Measurements from ENCODE around the gene ALK.

Gene ALK

DNA sequence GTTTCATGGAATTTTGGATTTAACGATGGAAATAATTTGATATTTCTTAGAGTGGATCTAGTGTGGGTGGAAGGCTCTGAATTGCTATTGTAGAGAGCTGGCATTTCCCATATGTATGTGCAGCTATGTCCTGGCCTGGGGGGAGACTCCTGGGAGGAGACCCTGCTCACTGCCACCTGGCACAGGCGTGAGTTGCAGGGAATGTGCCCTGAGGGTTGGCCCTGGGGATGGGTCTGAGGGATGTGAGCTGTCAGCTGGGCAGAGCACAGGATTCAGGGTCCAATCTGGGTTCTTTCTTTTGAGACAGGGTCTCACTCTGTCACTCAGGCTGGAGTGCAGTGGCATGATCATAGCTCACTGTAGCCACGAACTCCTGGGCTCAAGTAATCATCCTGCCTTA is 686.0 kb downstream of the ALK start:
- DNase-seq: no peak

DNA sequence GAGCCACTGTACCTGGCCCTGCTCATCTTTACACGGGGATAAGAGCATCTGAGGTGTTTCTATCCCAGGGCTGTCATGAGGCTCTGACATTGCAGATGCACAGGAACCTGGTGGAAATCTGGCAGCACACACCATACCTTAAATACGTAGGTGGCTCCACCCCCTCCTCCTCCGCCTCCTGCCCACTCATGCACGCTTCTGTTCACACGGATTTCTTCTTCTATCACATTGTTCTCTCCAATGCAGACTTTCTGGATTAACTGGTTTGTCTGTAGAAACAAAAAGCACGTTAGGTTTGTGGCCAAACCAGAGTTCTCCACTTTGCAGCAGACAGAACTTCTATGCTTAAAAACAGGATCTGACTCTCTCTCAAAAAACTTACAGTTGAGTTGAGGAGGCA is 688.0 kb downstream of the ALK start:
- DNase-seq: no peak

DNA sequence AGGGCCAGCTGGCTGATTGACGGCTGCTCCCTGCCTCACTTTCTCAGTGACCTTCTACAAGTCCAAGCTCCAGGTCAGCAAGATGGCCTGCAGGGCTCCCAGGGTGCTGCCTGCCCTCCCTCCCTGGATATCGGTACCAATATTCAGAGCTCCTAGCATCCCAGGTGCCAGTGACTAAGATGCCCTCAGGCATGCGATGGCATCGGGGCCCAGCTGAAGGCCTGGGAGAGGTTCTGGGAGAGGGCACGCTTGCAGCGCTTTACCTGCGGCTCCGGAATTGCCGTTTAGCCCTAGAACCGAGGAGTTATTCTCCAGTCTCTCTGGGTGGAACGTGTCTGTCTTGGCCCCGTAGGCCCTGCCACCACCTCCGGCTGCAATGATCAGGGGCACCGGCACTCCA is 689.3 kb downstream of the ALK start:
- DNase-seq: no peak

DNA sequence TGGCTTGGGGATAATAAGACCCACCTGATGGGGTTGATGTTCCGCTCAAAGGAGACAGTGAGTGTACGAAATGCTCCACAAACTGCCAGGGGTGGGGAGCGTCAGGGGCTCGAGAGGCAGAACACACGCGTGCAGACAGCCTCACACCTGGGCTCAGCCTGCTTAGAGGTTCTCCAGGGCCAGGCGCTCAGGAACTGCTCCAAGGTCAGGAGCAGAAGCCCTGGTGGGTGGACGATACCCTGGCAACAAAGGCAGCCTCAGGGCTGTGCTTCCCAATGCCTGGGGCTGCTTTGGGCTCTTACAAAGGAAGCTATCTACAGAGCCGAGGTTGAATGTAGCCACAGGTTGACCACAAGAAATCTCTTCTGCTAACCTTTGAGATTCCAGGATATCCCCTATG is 691.7 kb downstream of the ALK start:
- no peak for DNase-seq

DNA sequence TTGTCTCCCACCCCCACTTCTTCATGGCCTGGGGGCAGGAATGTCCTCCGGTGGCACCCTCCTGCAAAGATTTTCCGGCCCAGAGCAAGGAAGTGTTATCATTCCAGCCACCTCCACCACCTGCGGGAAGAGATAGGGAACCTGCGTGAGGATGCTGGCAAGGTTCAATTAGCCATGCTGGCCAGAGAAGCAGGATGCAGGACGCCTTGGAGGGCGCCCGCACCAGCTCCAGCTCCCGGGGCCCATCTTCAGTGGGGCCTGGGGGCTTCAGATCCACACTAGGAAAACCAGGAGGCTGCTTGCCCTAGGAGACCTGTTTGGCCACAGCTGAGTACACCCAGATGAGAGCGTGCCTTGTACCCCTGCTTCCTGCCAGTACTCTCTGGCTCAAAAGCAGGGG is 692.4 kb downstream of the ALK start:
- no peak for DNase-seq

DNA sequence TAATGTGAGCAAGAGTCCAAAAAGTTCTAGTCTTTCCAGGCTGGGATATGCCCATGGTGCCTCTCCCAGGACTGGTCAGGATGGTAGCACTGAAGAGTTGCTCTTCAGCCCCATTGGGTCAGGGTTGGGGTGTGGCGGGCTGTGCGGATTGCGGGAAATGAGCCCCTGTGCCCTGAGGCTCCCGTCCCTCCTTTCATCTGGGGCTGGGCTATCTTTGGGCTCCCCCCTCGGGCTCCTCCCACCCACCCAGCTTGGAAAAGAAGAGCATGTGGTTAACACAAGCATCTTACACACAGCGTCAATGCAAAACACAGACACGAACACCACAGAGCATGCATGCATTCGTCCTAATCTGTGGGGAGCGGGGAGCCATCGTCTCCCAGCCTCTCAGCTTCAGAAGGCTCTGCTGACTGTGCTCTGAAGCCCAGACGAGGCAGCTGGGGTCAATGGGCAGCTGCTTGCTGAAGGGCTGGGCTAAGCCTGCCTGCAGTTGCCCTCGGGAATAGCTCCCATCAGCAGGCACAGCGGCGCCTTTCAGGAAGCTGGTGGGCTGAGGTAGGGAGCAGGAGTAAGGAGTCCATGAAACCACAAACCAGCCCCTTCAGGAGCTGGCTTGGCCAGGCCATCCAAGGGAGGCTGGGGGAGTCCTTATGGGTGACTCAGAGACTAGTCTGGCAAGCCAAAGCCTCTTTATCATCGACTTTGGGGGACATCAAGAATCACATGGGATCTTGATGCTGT is 693.3 kb downstream of the ALK start:
- peak; percentile 93 for DNase-seq

DNA sequence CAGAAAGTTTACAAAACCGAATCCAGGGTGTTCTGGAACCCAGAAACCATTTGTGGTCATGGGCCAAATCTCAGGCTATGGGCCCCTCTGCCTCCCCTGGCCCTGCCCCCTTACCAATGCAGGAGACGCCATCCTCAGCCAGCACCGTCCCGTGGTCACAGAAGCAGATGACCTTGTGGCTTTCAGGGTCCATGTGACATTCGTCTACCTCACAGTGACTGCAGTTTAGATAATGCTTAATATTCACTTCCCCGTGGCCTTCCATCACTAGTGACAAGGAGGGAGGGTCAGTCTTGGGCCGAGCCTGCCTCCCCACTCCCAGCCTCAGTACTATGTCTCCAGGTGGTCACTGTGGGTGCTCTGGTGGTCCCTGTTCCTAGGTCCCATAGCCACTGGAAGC is 694.6 kb downstream of the ALK start:
- no peak for DNase-seq

DNA sequence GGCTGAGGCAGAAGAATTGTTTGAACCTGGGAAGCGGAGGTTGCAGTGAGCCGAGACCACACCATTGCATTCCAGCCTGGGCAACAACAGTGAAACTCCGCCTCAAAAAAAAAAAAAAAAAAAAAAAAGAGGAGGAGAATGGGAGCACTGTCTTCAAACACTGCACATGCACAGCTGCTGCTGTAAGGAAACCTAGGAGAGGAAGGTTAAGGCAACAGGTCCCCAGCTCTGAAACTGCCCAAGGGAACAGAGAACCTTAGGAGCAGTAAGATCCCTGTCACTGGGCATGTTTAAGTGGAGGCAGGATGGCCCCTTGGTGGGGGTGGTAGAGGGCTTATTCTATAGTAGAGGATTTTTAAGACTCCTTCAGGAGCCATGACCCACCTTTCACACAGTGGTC is 695.0 kb downstream of the ALK start:
- DNase-seq: no peak

DNA sequence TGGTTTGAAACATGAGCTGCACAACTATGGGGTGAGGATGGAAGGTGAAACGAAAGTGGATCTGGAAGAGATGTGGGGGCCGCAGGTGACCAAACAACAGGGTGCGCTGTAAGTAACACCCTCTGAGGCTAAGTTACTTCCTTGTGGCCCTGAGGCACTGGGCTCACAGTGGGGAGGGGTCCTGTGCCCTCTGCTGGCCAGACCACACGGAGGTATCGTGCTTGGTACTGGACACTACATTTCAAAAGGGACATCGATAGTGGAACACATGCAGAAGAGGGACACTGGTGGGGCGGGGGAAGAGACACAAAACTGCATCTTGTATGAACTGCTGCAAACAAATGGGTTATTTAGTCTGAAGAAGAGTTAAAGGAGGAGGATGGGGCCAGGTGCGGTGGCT is 695.6 kb downstream of the ALK start:
- DNase-seq: no peak

DNA sequence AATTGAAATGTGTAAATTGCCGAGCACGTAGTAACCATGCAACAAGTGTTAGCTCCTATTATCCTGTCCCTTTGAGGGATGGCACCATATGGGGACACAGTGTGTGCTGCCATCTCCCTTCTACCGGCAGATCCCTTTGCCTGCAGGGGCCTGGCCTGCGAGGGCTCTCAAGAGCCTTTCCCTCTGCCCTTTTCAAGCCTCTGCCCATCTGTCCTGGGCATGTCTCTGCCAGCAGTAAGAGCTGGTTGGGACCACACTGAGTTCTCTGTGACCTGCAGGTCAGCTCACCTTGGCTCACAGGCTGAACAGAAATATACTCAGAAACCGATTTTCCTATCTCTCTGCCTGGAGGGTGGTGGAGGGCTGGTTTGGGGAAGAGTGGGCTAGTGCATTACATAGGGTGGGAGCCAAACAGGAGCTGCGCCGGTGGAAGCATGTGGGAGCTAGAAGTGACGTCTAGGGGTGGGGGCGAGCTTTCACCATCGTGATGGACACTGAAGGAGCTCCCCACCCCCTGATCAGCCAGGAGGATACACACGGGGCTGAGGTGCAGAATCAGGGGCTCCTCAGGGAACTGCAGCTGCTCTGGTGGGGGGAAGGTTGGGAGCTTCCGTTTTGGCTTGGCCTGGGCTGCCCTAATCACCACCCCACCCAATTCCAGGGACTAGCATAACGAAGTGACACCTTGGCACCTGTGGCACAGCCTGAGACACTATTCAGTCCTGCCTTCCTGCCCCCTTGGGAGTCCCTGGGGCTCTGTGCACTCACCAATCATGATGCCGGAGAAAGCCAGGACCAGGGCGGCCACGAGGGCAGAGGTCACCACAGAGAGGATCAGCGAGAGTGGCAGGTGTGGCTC is 696.5 kb downstream of the ALK start:
- no peak for DNase-seq

DNA sequence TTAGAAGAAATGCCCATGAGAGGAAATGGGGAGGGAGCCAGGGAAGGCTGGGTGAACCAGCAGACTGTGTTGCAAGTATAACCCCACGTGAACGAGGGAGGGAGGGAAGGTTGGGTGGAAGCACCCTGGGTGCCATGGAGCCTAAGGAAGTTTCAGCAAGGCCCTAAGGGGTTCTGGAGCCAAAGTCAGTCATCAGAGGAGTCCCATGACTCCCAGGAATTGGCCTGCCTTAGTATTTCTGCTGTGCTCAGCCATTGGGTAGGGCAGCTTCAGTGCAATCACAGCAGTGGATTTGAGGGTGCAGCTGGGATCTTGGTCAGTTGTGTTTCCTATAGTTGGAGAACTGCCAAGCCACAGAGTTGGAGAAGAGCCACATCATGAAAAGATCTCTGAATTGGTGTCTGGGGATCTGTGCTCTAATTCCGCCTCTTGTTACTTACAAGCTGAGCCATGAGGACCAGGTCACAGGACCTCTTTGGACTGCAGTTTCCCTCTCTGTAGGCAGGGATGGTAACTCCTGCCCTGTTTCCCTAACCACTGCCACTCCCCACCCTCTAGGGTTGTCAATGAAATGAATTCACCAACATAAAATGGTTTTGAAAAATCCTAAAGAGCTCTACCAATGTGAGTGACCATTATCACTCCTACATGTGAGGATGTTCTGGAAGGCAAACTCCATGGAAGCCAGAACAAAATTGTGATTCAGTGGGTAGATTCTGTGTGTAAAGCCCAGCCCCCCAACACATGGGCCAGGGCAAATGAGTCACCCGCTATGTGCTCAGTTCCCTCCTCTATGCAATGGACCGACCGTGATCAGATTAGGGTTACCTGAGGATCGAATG is 697.3 kb downstream of the ALK start:
- DNase-seq: peak; percentile 81

DNA sequence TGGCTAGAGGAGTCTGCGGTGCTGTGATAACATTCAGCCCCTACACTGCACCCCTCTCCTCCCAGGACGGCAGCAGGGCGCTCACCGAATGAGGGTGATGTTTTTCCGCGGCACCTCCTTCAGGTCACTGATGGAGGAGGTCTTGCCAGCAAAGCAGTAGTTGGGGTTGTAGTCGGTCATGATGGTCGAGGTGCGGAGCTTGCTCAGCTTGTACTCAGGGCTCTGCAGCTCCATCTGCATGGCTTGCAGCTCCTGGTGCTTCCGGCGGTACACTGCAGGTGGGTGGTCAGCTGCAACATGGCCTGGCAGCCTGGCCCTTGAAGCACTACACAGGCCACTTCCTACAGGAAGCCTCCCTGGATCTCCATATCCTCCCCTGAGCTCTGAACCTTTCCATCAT is 698.1 kb downstream of the ALK start:
- no peak for DNase-seq

DNA sequence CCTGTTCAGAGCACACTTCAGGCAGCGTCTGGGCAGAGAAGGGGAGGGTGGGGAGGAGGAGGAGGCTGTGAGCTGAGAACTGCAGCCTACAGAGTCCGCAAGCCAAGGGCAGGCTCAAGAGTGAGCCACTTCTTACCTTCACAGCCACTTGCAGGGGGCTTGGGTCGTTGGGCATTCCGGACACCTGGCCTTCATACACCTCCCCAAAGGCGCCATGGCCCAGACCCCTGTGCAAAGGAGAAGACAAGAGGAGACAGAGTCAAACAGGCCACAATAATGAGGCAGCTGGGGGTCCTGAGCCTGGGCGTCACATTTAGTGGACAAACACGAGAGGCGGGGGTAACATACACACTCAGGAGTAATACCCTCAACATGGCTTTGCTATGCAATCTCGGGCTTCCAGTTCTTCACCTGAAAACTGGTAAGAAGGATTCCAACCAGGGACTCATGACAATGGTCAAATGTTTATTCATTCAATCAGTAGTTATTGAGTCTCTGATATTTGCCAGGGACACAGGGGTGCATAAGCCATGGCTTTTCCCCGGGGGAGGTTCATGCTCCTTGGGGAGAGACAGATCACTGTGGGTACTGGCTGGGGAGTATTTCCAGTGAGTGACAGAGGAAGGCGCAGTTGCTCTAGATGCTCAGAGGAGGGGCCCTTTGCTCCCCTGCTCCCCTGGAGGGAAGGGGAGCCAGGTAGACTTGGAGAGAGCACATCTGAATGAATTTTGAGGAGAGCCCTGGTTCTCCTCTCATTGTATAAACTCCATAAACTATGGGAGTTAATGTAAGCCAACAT is 698.8 kb downstream of the ALK start:
- no peak for DNase-seq

DNA sequence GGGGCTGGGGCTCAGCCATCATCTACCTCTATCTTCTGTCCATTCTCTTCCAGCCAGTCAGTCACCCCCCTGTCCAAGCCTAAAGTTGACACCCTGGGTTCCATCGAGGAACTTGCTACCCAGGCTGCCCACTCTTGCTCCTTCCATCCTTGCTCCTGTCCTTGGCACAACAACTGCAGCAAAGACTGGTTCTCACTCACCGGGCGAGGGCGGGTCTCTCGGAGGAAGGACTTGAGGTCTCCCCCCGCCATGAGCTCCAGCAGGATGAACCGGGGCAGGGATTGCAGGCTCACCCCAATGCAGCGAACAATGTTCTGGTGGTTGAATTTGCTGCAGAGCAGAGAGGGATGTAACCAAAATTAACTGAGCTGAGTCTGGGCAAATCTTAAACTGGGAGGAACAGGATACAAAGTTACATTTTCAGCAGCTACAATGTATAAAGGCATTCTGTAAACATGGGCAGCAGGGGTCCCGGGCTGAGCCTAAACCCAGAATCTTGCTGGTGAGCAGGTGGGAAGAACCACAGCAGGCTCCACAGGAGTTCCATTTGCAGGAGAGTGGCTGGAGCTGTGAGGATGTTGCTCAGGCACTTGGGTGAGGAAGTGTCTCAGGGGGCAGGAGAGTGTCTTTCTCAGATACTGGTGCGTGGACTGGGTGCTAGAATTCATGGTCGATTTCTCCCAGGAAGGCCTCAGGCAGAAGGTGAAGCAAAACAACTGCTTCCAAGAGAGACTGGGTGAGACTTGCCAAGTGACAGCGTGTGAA is 700.7 kb downstream of the ALK start:
- DNase-seq: no peak

DNA sequence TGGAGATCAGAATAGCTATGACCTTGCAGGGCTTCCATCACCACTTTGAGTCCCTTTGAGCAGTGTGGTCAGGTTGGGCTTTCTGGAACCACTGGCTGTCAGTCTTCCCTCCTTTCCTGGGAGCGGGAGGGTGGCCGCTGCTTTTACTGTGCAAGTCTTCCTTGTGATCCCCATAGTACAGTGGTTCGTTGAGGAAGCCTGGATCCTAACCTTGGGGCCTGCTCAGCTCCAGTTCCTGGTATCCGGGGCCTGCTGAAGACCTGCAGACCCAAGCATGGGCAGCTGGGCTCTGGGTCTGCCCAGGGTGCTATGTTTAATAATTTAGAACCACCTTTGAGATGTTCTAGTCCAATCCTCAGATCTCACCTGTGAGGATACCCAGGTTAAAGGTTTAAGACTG is 702.0 kb downstream of the ALK start:
- no peak for DNase-seq

DNA sequence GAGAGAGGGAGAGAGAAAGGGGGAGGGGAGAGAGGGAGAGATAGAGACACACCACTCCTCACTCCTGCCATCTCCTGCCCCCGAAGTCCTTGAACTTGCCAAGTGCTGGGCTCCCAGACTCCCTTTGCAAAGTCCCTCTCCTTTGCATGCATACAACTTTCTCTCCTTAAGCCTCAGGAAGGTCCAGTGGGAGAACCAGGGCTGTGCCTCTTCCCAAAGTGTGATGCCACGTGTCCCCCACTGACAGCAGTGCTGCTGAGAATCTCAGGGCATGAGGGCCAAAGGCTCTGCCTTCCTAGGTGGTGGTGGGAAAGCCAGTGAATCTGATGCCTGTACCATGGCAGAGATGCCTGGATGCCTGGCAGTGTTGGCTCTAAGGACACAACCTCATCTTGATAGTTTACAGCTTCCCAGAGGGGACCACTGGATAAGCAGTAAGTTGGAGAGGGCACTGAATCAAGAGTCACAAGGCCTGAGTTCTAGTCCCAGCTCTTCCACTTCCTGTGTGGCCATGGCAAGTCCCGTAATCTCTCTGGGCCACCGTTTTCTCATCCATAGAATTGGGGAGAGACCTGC is 702.7 kb downstream of the ALK start:
- DNase-seq: no peak

DNA sequence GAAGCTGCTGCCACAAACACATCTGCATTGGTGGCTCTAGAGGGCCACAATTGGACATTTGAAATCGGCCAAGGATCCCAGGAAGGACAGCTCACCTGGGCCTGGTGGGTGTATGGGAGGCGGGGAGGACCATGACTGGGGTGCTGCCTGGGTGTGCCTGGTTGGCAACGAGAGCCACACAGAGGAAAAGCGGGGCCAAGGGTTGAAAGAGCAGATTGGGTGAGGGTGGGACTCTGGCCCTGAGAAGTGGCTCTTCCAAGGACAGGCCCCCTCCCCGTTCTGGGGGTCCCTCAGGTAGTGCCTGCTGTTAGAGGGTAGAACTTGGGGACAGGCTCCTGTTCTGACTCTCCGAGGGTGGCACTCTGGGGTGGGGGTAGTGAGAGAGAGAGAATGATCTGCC is 703.3 kb downstream of the ALK start:
- no peak for DNase-seq

DNA sequence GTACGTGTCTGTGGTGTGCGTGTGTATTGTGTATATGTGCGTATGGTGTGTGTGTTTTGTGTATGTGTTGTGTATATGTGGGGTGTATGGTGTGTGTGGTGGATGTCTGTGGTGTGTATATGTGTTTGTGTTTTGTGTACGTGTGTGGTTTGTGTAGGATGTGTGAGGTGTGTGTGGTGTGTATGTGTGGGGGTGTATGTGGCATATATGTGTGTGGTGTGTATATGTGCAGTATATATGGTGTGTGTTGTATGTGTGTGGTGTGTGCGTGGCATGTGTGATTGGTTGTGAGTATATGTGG is 704.8 kb downstream of the ALK start:
- DNase-seq: no peak

DNA sequence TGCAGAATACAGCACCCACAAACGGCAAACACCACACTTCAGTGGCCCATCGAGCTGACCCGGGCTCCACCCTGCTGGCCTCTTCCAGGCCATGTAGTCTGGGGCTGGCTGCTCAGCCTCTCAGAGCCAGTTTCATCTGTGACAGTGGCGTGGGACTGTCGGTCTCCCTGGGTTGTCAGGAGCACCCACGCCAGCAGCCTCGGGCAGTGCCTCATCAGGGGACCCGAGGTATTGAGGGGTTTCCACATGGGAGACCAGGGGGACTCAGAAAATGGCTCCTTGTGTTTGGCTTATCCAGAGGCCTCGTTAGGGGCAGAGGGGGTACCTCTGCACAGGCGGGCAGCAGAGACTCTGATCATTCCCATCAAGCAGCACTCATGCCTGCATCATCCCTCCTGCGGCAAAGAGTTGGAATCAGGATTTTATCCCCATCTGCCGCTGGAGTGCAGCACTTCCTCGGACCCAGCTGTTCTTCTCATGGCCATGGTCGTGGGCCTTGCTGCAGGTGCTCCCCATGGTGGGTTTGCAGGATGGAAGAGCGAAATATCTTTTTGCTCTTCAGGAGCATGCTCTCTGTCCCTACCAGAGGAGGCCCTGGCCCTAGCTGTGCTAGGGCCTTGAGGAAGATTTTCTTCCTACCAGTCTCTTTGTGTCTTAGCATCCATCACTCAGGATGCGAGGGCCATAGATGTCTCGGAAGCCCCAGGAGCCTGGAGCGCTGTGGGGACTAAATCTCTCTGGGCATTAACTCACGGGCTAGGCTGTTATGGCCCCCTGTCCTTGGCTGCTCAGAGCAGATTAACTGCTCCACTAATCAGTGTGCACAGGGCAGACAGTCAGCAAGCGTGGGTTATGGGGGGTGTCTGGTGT is 705.4 kb downstream of the ALK start:
- DNase-seq: no peak

DNA sequence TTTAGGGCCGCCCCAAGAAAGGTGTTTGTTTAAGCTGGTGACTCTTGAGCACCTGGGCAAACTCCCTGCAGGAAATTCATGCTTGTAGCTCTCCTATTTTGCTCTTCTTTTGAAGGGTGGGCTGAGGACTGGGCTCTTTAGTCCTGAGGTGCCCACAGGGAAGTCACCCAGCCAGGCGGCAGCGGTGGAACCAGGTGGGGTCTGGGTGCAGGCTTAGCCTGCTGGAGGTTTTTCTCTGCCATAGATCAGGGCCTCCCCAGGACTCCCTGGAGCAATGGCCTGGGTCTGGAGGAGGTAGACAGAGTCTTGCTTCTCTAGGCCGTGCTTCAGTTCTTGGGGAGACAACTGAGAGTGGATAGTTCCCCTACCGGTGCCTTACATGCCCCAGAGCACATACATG is 706.3 kb downstream of the ALK start:
- no peak for DNase-seq

DNA sequence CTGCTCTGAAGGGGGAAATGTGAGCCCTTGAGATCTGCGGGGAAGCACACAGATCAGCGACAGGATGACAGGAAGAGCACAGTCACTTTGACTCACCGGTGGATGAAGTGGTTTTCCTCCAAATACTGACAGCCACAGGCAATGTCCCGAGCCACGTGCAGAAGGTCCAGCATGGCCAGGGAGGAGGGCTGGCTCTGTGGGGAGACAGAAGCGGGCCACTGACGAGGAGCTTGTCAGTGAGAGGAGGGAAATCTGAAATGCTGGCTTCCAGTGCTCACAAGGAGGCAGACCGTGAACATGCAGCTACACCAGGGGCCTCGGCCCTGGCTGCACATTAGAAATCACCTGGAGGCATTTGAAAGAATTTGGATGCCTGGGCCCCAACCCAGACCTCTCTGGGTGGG is 707.5 kb downstream of the ALK start:
- no peak for DNase-seq
